ENCODE data around the gene HIPK3.

DNA sequence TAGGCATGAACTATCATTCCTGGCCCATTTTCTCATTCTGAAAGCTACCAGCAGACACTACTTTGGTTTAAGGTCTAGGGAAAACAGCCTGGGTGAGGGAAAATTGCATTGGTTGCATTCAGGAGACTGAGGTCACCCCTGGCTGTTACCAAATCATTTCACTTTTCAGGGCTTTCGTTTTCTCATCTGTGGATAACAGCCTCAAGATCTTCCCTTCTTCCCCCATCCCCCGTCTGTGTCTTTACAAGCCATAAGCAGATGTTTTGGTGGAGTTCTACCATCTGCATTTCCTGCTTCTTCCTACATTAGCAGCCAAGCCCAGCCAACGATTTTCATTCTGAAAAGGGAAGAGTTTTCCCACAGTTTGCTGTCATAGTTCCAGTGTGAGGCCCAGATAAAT is 130.4 kb downstream of the HIPK3 start:
- TF ChIP-seq, protein P1, sequence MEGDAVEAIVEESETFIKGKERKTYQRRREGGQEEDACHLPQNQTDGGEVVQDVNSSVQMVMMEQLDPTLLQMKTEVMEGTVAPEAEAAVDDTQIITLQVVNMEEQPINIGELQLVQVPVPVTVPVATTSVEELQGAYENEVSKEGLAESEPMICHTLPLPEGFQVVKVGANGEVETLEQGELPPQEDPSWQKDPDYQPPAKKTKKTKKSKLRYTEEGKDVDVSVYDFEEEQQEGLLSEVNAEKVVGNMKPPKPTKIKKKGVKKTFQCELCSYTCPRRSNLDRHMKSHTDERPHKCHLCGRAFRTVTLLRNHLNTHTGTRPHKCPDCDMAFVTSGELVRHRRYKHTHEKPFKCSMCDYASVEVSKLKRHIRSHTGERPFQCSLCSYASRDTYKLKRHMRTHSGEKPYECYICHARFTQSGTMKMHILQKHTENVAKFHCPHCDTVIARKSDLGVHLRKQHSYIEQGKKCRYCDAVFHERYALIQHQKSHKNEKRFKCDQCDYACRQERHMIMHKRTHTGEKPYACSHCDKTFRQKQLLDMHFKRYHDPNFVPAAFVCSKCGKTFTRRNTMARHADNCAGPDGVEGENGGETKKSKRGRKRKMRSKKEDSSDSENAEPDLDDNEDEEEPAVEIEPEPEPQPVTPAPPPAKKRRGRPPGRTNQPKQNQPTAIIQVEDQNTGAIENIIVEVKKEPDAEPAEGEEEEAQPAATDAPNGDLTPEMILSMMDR (IDR thresholded peaks at IDR 0.05), result no peak
- TF ChIP-seq POLR2A (IDR thresholded peaks at IDR 0.05) (no peak), EP300 (IDR thresholded peaks at IDR 0.05) (no peak), POLR2AphosphoS5 (IDR thresholded peaks at IDR 0.05) (no peak)
